NCI-H1092 treated with DMSO at 0.1 percent for 48 hours (cell line): ENCODE results near the gene OSR1.
"Not testable (repeated sequence)": the region's sequence is repeated elsewhere in the genome, so short reads cannot be mapped to it uniquely, and the experiment has no call there.

Source experiments
- DNase-seq: peaks from one replicate; lab custom pipeline; 2025; lab: John Stamatoyannopoulos, UW

Gene OSR1

DNA sequence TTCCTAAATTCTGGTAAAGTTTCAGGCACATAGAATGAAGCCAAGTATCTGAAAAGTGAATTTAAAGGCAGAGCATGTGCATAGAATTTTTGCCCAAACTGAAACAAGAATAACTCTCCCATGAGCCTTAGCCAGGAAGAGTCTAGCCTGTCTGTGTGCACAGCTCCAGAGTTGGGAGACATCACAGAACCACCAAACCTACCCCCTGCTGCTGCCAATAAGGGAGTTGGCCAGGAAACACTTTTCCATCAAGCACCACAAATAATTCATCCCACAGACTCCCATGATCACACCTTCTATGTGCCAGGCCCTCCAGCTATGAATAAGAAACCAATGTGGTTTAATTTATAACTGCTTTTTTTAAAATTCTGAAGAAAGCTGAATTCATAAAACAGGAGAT, 27.0 kb downstream of the OSR1 start:
- no peak for DNase-seq

DNA sequence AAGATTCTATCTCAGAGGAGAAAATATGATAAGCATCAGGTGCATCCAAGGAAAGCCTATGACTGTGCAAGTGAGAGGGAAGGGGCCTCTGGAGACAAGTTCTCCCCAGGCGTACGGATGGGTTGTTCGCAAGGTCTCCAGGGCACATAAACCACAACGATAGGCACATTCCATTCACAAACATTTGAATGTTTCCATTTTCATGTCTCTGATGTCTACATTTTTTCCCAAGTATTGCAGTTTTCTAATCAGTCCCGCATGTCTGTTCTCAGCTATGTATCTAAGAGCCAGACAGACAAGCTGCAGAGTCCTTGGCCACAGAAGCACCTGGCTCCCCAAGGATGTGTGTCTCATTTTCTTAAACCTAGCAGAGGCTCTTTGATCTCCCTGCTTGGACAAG, 28.0 kb downstream of the OSR1 start:
- DNase-seq, result no peak

DNA sequence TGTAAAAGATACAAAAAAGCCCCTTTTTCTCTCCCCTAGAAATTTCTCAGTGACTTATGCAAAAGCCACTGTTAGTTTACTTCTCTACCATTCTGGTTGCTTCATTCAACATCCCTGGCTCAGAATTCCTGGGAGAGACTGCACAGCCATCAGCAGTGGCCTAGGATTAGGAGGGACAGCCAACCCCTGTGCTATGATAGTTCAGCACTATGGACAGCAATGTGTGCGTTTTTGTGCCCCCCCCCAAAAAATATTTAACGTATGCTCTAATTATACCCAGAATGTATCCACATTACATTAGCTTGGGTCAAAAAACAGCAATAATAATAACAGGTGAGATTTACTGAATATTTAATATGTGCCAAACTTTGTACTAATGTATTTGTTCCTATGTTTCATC, 29.0 kb downstream of the OSR1 start:
- DNase-seq, result no peak

DNA sequence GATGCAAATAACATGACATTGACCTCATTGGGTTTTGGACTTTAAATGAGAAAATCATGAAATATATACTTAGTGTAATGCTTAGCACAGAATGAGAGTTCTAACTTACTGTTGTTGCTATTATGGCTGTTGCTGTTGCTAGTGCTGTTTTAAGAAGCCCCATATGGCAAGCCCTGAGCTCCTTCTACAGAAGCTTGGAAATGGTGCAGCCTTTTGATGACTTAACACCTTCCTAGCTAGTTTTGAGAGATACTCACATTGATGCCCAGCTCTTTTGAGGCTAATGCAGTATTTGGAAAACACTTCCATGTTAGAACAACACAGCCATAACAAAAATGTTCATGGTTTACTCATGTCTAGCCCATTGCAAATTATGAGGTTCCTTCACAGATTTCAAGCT, 30.9 kb downstream of the OSR1 start:
- no peak for DNase-seq

DNA sequence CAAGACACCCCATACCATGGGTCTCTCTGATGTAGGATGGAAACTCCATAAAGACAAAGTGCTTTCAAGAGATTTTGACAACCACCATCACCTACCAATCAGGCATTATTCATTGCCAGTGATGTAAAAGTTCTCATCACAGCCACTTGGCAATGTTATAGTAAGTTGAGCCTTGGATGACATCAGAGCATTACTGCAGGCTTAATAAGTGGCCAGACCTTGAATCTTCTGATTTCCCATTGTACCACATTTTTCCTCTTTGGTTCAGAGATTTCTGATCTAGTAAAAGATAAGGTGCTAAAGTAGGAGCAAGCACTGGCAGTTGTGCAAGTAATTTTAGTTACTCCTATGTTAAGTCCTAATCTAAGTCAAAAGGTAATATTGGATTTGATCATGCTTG, 36.5 kb downstream of the OSR1 start:
- DNase-seq, result no peak

DNA sequence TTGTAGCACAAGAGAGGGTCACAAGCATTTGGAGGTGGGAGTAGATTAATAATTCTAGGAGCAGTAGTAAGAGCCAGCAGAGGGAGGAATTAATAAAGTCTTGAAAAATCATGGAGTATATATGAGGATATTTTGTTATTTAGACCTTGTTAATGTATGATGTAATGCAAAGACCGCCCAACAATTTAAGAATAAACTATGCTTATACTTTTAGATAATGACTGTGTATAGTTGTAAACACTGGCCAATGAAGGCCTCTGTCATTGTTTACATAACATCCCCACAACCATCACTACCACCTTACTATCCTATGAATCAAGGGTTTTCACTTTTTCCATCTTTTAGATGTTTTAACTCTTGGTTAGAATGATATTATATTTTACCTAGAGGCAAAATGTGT, 37.6 kb downstream of the OSR1 start:
- no peak for DNase-seq

DNA sequence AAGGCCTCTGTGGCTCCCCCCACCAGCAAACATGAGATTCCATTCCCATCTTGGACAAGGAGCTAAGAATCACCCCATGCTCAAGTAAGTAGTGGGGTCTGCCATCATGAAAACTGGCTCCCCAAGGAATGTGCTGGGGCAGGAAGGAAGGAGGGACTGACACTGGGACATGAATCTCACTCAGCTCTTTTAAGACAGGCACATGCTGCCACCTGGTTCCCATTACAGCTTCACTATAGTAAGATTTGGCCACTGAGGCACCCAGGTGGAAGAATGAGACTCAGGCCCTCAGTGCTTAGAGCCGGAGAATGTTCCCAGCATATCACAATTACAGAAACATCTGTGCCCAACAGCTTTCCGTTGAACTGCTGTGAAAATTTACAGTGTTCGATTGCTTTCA, 38.7 kb downstream of the OSR1 start:
- DNase-seq, result no peak

DNA sequence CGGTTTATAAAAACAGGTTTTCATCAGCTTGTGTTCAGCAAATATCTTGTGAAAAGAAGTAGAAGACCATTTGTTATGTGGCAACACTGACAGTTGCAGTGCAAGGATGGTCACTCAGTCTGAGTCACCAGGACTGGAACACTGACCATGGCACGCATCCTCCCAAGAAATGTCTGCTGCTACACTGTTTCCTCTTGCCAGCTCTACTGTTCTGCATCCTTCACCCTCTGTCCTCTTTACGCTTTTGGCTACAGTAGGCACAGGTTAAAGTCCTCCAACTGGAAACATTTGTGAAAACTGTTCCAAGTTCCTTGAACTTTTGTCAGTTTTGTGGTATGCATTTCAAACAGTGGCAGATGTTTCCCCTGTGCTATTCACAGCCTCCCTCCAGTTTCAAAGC, 39.4 kb downstream of the OSR1 start:
- DNase-seq, result no peak

DNA sequence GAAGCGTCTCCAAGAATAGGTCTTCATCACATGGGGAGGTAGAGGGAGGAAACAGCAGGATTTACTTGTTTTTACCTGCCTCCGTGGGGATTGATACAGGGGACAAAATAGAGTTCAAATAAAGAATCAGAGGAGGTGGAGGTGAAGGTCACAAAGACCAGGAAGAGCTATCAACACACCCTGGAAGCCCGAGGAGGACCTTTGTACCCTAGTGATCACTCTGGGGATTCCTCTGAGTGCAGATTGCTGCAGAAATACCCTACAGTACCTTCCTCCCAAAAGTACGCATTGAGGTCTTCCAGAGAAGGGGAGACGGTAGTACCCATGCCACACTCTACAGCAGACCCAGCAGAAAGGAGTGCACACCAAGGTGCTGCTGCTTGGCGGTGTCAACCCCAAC, 44.9 kb downstream of the OSR1 start:
- DNase-seq, result no peak

DNA sequence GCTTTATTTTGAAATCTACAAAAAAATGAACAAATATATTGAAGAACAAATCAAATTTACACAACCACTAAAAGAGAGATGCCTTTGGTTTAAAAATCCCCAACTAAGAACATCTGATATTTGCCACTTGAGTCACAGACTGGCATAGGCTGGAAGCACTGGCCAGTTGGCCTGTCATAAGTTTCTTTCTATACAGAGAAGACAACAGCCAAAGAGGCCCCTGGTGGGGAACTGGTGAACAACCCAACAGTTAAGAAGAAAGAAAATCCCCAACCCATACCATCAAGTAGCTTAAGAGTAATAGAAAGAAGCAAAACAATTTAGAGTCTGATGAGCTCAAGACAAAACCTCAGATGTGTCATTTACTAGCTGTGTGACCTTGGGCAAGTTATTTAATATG, 45.5 kb downstream of the OSR1 start:
- no peak for DNase-seq

DNA sequence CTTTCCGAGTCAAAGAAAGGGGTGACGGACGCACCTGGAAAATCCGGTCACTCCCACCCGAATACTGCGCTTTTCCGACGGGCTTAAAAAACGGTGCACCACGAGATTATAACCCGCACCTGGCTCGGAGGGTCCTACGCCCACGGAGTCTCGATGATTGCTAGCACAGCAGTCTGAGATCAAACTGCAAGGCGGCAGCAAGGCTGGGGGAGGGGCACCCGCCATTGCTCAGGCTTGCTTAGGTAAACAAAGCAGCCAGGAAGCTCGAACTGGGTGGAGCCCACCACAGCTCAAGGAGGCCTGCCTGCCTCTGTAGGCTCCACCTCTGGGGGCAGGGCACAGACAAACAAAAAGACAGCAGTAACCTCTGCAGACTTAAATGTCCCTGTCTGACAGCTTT, 52.4 kb downstream of the OSR1 start:
- not testable (repeated sequence) for DNase-seq

DNA sequence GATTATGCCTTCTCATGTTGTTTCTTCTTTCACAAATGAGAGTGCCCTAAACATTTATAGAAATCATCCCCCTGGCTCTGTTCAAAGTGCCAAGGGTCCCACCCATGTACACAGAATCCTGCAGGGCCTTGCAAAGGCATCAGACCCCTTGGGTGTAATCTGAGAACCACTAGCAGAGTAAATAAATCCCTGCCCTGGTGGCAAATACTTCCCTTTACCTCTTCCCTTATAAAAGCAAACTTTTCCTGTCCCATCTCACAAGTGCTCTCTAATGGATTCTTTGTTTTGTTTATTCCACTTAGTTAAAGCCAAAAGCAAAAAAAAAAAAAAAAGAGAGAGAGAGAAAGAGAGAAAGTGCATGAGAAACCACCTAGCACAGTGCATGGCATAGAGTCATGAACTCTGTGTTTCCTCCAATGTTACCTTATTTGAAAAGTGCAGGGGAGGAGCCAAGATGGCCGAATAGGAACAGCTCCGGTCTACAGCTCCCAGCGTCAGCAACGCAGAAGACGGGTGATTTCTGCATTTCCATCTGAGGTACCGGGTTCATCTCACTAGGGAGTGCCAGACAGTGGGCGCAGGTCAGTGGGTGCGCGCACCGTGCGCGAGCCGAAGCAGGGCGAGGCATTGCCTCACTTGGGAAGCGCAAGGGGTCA, 52.9 kb downstream of the OSR1 start:
- not testable (repeated sequence) for DNase-seq

DNA sequence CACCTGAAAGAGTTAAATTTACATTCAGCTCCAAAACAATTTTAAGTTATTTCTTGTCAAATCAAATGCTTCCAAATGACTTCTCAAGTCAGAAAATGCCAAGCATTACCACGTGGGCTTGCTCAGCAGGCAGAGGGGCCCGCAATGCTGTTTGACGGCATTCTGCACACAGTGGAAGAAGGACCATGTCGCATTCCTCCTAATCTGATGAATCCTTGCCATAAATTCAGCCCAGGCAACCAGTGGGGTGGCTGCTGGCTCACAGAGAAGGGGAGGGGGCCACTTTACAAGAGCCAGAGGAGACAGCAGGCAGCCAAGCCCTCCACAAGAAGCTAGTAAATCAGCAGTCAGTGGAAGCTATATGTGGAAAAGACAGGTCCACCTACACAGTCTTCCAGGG, 56.7 kb downstream of the OSR1 start:
- no peak for DNase-seq
